HG03378 (cell line): ENCODE data around the gene SPRY2.
"Not testable (repeated sequence)": the region's sequence is repeated elsewhere in the genome, so short reads cannot be mapped to it uniquely, and the experiment has no call there.

Experiments used
- ATAC-seq: cut with Tn5 transposase; IDR thresholded peaks from one replicate; pipeline ENCODE4 v1.9.1; 2021; ENCODE audit warnings: mild to moderate bottlenecking, moderate library complexity; ENCODE audit not compliant: unreplicated experiment

SPRY2 gene

DNA sequence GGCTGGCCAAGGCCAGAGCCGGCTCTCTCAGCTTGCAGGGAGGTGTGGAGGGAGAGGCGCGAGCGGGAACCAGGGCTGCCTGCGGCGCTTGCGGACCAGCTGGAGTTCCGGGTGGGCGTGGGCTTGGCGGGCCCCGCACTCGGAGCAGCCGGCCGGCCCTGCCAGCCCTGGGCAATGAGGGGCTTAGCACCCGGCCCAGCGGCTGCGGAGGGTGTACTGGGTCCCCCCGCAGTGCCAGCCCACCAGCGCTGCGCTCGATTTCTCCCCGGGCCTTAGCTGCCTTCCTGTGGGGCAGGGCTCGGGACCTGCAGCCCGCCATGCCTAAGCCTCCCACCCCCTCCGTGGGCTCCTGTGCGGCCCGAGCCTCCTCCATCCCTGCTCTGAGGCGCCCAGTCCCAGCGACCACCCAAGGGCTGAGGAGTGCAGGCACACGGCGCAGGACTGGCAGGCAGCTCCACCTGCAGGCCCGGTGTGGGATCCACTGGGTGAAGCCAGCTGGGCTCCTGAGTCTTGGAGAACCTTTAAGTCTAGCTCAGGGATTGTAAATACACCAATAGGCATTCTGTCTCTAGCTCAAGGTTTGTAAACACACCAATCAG, 14.7 kb upstream of the SPRY2 start:
- ATAC-seq = not testable (repeated sequence)

GRCh38 chr13:80348750-80349149, 7.8 kb upstream of the SPRY2 start:
- ATAC-seq = no peak

- no peak for ATAC-seq
These were observed 7.4 kb upstream of the SPRY2 start for GRCh38 chr13:80348314-80348713.

DNA sequence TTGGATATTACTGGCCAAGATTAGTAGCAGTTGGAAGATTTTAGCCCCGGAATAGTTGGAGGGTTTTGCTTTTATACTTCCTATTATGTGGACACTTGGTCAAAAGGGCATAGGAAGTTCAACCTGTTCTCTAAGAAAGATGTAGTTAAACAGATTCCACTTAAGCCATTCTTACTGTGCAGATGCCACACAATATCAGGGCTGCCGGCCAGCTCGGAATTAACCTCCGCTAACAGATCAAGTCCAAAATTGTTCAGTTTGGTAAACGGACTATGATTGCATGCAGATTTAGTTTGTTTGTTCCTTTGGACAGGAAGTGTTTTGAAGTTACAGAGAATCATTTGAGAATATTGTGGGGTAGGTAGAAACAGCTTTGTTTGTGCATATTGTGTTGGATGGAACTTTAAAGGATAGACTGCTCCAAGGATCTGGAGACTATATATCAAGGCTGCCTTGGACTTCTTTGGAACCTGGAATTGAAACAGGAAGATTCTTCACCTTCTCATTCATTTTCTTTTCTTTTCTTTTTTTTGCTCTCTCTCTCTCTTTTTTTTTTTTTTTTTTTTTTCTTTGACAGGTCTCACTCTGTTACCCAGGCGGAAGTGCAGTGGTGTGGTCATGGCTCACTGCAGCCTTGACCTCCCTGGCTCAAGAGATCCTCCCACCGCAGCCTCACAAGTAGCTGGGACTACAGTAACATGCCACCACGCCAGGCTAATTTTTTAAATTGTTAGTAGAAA, 5.0 kb upstream of the SPRY2 start:
- ATAC-seq = no peak

GRCh38 chr13:80344032-80344431, 3.1 kb upstream of the SPRY2 start:
- not testable (repeated sequence) for ATAC-seq

DNA sequence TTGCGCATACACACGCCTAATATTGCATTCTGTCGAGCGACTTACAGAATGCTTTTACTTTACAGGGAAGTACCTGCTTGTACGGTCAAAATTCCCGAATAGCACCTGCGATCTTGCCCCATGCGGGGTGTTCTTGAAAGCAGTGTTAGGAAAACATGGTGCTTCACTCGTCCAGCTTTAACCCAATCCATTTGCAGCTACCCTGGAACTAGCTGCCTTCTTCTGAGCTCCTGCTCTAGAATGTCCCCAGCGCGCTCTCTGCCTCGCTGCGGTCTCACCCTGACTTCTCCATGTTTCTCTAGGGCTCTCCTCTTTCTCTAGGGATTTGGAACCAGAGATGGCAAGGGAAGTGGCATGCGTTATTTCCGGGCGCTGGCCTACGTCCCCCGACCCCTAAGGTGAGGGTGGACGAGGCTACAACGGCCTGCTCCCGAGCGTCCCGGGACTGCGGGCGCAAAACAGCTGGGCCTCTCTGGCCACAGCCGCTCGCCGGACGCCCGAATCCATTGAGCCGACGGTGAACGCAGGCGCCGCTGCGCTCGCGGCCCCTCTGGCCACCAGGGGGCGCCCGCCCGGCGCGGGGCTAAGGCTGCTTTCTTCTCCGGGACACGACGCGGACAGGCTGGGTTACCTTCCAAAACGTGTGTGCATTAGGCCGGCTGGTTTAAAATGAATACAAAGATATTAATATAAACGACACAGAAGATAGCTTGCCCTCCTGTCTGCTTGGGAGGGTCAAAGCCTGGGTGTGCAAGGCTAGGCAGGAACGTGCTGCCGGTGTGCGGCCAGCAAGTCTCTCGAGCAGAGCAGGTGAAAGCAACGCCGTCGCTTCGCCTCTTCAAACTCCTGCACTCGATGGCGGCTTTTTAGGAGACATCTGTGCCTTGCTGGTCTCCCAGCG, 1.8 kb upstream of the SPRY2 start:
- peak; percentile 42 for ATAC-seq

DNA sequence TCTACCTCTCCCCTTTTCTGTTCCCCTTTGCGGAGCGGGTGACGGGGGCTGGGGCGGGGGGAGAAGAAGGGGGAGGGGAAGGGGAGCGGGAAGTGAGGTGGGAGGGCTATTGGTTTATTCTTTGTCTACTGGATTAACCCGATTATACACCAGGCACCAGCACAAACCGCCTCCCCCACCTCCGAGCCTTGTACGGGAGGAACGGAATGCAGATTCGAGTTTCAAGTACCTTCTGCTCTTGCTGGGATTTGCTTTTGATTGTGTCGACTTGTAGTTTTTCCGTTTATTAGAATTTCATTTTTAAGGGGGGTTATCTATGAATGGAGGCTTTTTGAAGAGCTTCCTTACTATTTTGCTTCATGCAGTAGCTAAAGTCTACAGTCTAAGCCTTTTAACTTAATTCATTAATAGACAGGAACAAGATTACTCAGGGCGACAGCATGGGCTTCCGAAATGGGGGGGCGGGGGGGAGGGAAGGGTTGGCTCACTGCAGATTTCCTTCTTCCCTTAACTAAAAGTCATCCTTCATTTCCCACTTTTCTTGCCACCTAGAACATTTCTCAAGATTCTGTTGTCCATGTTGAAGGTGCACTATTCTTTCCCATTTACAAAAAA, 937 bp upstream of the SPRY2 start:
- no peak for ATAC-seq

GRCh38 chr13:80340651-80341100, 250 bp downstream of the SPRY2 start:
- no peak for ATAC-seq

- peak; percentile 30 for ATAC-seq
These were observed 845 bp downstream of the SPRY2 start for GRCh38 chr13:80339912-80340650.

- ATAC-seq = no peak
These were observed 1.4 kb downstream of the SPRY2 start for GRCh38 chr13:80339563-80339911.

DNA sequence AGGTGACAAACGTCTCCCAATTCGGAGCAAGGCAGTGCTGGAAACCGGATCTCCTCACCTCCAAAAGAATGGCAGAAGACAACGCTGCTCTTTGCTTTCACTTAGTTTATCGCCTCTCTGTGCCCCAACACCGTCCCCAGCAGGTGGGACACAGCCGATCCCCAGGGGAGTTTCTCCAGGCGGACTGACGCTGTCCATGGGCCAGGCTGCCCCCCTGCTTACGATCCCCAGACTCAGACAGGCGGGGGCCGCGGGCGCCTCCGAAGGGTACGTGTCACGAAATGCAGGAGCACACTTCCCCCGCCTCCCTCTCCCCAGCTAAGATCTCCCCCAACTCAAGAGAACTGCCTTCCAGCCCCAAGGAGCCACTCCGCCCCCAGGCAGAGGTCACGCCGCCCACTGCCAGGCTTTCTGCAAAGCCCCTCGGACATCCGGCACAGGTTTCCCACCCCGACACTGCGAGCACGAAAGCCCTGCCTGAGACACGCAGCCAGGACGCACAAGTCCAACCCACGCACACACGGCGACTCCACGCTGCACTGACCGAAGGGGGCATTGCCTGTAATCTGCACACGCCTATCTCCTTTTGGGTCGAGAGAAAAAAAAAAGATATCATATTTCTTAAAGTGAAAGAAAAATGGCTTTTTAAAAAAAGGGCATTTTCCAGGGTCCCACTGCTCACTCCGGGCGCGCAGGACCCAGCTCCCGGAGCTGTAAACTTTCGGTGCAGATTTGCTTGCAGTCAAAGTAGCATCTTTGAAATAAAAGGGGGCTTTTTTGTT, 2.0 kb downstream of the SPRY2 start:
- ATAC-seq = peak; percentile 17

DNA sequence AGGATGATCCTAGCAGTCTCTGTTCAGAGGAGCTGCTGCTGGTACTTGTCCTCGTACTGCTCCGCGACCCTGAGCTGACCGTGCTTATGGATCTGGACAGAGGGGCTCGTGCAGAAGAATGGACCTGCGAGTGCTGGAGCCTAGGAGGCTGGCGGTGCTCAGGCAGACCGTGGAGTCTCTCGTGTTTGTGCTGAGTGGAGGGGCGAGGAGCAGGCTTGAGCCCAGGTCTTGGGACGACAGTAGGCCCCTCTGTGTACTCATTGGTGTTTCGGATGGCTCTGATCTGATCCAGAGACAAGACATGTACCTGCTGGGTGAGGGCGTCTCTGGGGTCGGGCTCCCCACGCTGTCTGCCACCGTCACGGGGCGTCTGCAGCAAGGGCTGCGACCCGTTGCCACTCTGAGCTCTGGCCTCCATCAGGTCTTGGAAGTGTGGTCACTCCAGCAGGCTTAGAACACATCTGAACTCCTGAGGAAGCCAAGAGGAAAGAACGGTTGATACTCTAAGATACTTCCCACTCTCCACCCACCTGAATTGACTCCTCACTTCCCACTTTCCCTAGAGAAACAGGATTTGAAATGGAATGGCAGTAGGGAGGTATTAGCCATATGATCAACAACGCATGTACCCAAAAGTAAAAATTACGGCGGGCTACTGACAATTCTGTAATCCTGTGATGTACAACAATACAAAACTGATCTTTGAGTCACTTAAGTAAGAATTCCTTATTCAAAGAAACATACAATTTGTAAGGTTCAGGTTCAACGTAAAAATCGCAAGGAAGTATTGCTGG, 3.4 kb downstream of the SPRY2 start:
- no peak for ATAC-seq

DNA sequence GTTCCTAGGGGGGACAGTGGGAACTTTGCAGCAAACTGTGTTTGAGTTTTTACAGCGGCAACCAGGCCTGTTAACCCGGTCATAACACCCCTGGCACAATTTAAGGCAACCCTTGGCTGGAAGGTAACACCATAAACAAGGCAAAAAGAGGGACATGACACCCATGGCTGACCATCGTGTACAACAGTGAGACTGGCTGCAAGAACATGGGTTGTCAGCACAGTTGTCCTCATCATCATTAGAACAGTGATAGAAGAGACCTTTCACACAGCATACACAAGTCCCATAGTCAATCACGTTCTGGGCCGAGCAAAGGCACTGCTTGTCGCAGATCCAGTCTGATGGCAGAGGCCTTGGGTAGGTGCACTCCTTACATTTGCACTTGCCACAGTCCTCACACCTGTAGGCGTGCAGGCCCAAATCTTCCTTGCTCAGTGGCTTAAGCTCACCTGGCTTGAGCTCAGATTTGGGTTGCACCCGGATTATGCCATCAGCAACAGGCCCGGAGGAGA, 4.1 kb downstream of the SPRY2 start:
- no peak for ATAC-seq

DNA sequence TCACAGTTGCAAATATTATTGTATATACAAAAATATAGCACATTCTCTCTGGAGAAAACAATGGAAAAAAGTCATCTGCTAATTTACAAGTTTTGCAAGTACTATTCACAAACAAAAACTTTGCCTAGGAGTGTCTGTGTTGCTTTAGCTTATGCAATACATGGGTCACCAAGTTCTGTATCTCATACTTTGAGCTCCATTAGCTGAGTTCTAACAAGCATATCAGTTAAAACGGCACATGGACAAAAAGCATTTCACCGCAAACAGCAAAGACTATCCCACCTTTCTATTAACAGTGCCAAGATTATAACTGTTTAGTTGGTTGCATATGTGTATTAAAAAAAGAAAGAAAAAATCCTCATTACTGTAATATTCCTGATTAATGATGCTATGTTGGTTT, 4.6 kb downstream of the SPRY2 start:
- no peak for ATAC-seq

- ATAC-seq = no peak
These were observed 6.2 kb downstream of the SPRY2 start for GRCh38 chr13:80334597-80335260.

- ATAC-seq = no peak
These were observed 8.9 kb downstream of the SPRY2 start for GRCh38 chr13:80331984-80332383.

- ATAC-seq = no peak
These were observed 11.7 kb downstream of the SPRY2 start for GRCh38 chr13:80329250-80329649.

DNA sequence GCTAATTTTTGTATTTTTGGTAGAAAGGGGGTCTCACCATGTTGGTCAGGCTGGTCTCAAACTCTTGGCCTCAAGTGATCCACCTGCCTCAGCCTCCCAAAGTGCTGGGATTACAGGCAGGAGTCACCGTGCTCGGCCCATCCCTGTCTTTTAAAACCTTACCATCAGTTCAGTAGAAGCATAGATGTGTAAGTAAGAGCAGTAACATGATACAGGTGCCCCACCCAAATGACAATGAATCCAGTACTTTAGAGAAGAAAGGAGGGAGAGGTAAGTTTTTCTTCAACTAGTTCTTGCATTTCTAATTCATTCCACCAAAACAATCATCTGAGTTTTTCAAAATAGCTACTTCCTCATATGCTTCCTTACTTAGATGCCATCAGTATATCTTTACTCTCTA, 21.9 kb downstream of the SPRY2 start:
- ATAC-seq = no peak
